ENCODE measurements around the gene DECR2. TPM values are rescaled to one million over a fixed set of nuclear protein-coding genes. Genes with fewer than 3 reads are reported as not detected.
A peak's percentile ranks its signal among the peaks of the same experiment; 100 is the strongest.

DECR2 gene
- total and polyA plus RNA-seq, 10 of the 15 experiments (the other 5 are each of a cell fraction or from before 2014, with no cell fraction given): 0.53 to 20.3 (median 6.0) TPM

DNA sequence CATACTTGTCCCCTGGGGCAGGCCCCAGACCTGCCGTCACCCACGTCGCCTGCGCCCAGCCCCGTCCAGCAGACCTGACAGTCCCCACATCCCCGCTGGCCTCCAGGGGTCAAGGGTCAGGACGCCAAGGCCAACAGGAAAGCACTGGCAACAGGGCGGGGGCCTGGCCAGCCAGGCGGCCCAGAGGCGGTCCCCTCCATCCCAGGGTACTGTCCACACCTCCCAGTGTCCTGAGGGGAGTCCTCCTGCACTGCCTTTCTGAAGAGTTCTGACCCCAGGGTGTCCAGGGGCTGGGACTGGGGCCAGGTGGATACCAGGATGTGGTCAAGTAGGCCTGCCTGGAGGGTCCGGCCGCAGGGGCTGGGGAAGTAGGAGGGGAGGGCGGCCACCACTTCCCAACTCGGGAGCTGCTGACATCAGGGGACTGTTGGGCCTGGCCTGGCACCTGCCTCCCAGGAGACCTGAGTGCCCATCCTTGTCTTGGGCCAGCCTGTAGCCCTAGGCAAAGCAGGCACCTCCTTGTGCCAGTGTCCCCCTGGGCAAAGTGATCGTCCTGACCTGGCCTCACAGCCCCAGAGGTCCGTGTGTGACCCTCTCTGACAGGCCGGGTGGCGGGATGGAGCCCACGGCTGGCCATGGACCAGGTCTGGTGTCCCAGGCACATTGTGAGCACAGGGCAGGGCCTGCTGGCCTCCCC lies 42.5 kb upstream of the DECR2 start:
- no peaks in the 10 kb centered on the region for H3K4me1 ChIP-seq (ENCODE audit: control insufficient read depth, insufficient read depth, low read length)
- H3K9me3 ChIP-seq (replicated peaks; ENCODE audit: control insufficient read depth, insufficient read depth, low read length): no peaks in the 10 kb centered on the region
- no peaks in the 10 kb centered on the region for H3K27me3 ChIP-seq (replicated peaks in 1 of 2; ENCODE audit: control insufficient read depth in 2 of 2, insufficient read depth in 2 of 2, low read length in 1 of 2)
- no peak overlapping the region for H3K9ac ChIP-seq (ENCODE audit: control insufficient read depth, insufficient read depth, low read length)
- in situ Hi-C loops (cut with MboI) (no loop called here), intact Hi-C loops (cut with micrococcal nuclease; ENCODE audit: unreplicated experiment) (no loop called here)
- POLR2A ChIA-PET: no interaction called here
- H3K79me2 ChIP-seq (ENCODE audit: control insufficient read depth, insufficient read depth, low read length): no peaks in the 10 kb centered on the region
- FAIRE-seq (no peak), DNase-seq (ENCODE audit: low read depth, low spot score) (no peak), ATAC-seq (no peak)
- CTCF ChIA-PET: no interaction called here
- H3K4me3 ChIP-seq: no peak overlapping the region
- no peak for TF ChIP-seq FOXK2 (IDR thresholded peaks at IDR 0.05)
- peak; percentile 62 for TF ChIP-seq NR2F1 (conservative IDR thresholded peaks at IDR 0.05)
- SMC1A ChIA-PET (ENCODE audit: uncharacterized antibody, unreplicated experiment): no interaction called here
- RAD21 ChIA-PET (ENCODE audit: unreplicated experiment): no interaction called here
- WGBS (ENCODE audit: insufficient coverage, insufficient replicate concordance, low lambda C conversion rate, missing lambda C conversion rate): 42% methylated on average over 19 of the region's 19 CpGs
- no peaks in the 10 kb centered on the region for H4K20me1 ChIP-seq (ENCODE audit: control insufficient read depth, insufficient read depth)
- no peaks in the 10 kb centered on the region for H3K36me3 ChIP-seq (ENCODE audit: control insufficient read depth in 2 of 2, insufficient read depth in 2 of 2, low read length in 1 of 2)
- no peak overlapping the region for H2AFZ ChIP-seq (ENCODE audit: control insufficient read depth, low read depth, low read length)
- BruUV-seq (replicated peaks): no TSS peak
- no peak overlapping the region for H3K4me2 ChIP-seq (ENCODE audit: control insufficient read depth, insufficient read depth)
- no peak overlapping the region for H3K27ac ChIP-seq (ENCODE audit: control insufficient read depth, insufficient read depth)

DNA sequence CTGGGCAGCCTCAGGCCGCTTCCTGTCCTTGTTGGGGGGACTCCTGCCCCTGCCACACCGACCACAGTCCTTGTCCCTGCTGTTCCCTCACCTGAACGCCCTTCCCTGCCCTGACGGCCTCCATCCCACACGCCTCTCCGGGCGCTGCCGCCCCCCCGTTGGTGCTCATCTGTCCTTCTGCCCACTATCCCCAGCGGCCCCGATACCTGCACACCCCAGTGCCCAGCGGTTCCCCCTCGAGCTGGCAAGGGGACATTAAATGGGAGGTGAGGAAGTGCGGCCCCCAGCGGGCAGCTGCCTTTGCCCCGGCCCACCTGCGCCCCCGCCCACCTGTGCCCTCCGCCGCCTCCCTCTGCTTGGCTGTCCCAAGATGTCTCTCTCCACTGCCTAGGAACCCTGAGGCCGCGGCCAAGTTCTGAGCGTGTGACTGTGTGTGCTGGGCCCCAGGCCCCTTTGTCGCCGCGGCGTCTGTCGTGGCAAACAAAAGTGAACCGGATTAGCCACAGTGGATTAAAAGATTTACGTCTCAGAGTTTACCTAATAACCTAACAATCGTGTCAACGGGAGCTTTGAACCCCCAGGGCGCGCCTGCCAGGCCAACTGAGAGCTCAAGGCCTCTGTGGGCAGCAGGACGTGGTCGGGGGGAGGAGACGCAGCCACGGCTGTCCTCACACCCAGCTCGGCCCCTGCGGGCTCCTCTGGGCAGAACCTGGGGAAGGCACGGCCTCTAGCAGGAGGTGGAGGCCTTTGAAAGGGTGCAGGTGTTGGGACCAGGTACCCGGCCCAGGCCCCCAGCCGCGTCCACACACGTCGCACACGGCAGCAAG lies 41.6 kb upstream of the DECR2 start:
- Histone ChIP-seq H3K4me2 (ENCODE audit: control insufficient read depth, insufficient read depth) (no peak overlapping the region), H3K4me3 (no peak overlapping the region), H3K27me3 (replicated peaks in 1 of 2; ENCODE audit: control insufficient read depth in 2 of 2, insufficient read depth in 2 of 2, low read length in 1 of 2) (no peaks in the 10 kb centered on the region), H3K9me3 (replicated peaks; ENCODE audit: control insufficient read depth, insufficient read depth, low read length) (no peaks in the 10 kb centered on the region), H4K20me1 (ENCODE audit: control insufficient read depth, insufficient read depth) (no peaks in the 10 kb centered on the region), H3K36me3 (ENCODE audit: control insufficient read depth in 2 of 2, insufficient read depth in 2 of 2, low read length in 1 of 2) (no peaks in the 10 kb centered on the region), H3K4me1 (ENCODE audit: control insufficient read depth, insufficient read depth, low read length) (no peaks in the 10 kb centered on the region), H3K9ac (ENCODE audit: control insufficient read depth, insufficient read depth, low read length) (no peak overlapping the region), H2AFZ (ENCODE audit: control insufficient read depth, low read depth, low read length) (no peak overlapping the region), H3K27ac (ENCODE audit: control insufficient read depth, insufficient read depth) (no peak overlapping the region), H3K79me2 (ENCODE audit: control insufficient read depth, insufficient read depth, low read length) (no peaks in the 10 kb centered on the region)
- in situ Hi-C loops (cut with MboI) (no loop called here), intact Hi-C loops (cut with micrococcal nuclease; ENCODE audit: unreplicated experiment) (no loop called here)
- TF ChIP-seq SIN3A (IDR thresholded peaks at IDR 0.05; ENCODE audit: low read depth, low read length) (no peak), RBBP5 (conservative IDR thresholded peaks at IDR 0.05) (no peak), ZSCAN29 (IDR thresholded peaks at IDR 0.05) (no peak)
- no peak for ATAC-seq
- BruUV-seq (replicated peaks): no TSS peak
- ChIA-PET SMC1A (ENCODE audit: uncharacterized antibody, unreplicated experiment) (no interaction called here), CTCF (interaction anchor here (0.6 to 1.3 kb wide), 4 partner anchors 171 to 1007 kb away, joined by 3 to 7 read pairs (median 3); no protein-coding TSS in a partner anchor), POLR2A (no interaction called here), RAD21 (ENCODE audit: unreplicated experiment) (no interaction called here)
- 70% methylated on average over 38 of the region's 47 CpGs for WGBS (ENCODE audit: insufficient coverage, insufficient replicate concordance, low lambda C conversion rate, missing lambda C conversion rate)
- DNase-seq (ENCODE audit: low read depth, low spot score): no peak
- FAIRE-seq: no peak

Data from GM12878 (cell line).